ENCODE measurements around the gene NUBPL.
"Not testable (repeated sequence)": the region's sequence is repeated elsewhere in the genome, so short reads cannot be mapped to it uniquely, and the experiment has no call there.

The NUBPL gene

GRCh38 chr14:31751047-31751446 lies 189.8 kb downstream of the NUBPL start:
- not testable (repeated sequence) for DNase-seq

- no peak for DNase-seq
Observed at GRCh38 chr14:31752867-31753661, 191.9 kb downstream of the NUBPL start.

GRCh38 chr14:31758941-31759340 lies 197.7 kb downstream of the NUBPL start:
- DNase-seq = no peak

GRCh38 chr14:31760277-31760676 lies 199.1 kb downstream of the NUBPL start:
- no peak for DNase-seq

- DNase-seq = no peak
Observed at GRCh38 chr14:31761325-31761724, 200.1 kb downstream of the NUBPL start.

GRCh38 chr14:31763041-31763440 lies 201.8 kb downstream of the NUBPL start:
- DNase-seq = no peak

GRCh38 chr14:31766315-31766892 lies 205.2 kb downstream of the NUBPL start:
- no peak for DNase-seq

- no peak for DNase-seq
Observed at GRCh38 chr14:31768355-31768754, 207.2 kb downstream of the NUBPL start.

GRCh38 chr14:31770271-31770670 lies 209.1 kb downstream of the NUBPL start:
- DNase-seq = no peak

- no peak for DNase-seq
Observed at GRCh38 chr14:31774567-31774966, 213.4 kb downstream of the NUBPL start.

- DNase-seq = no peak
Observed at GRCh38 chr14:31777312-31777711, 216.1 kb downstream of the NUBPL start.

GRCh38 chr14:31781578-31781977 lies 220.4 kb downstream of the NUBPL start:
- DNase-seq = no peak

GRCh38 chr14:31785574-31785973 lies 224.4 kb downstream of the NUBPL start:
- DNase-seq = no peak

GRCh38 chr14:31787377-31787776 lies 226.2 kb downstream of the NUBPL start:
- DNase-seq = no peak

- no peak for DNase-seq
Observed at GRCh38 chr14:31788340-31788739, 227.1 kb downstream of the NUBPL start.

- no peak for DNase-seq
Observed at GRCh38 chr14:31792726-31793125, 231.5 kb downstream of the NUBPL start.

- not testable (repeated sequence) for DNase-seq
Observed at GRCh38 chr14:31797946-31798345, 236.7 kb downstream of the NUBPL start.

- DNase-seq = no peak
Observed at GRCh38 chr14:31802838-31803237, 241.6 kb downstream of the NUBPL start.

- no peak for DNase-seq
Observed at GRCh38 chr14:31806249-31806648, 245.0 kb downstream of the NUBPL start.

- not testable (repeated sequence) for DNase-seq
Observed at GRCh38 chr14:31811693-31812628, 250.8 kb downstream of the NUBPL start.

GRCh38 chr14:31813724-31814490 lies 252.7 kb downstream of the NUBPL start:
- DNase-seq = not testable (repeated sequence)

- DNase-seq = no peak
Observed at GRCh38 chr14:31819281-31819680, 258.1 kb downstream of the NUBPL start.

- DNase-seq = no peak
Observed at GRCh38 chr14:31825459-31825858, 264.3 kb downstream of the NUBPL start.
